Osteocyte (in vitro differentiated cells): ENCODE results near the gene ARL15. TPM values are rescaled to one million over a fixed set of nuclear protein-coding genes. Genes with fewer than 3 reads are reported as not detected.

Experiments used
- DNase-seq: peaks from one replicate; pipeline ENCODE4 v3.0.0; 2021; ENCODE audit warnings: mixed read lengths; ENCODE audit not compliant: unreplicated experiment; ENCODE audit errors: extremely low spot score
- H3K27ac Mint-ChIP-seq: one replicate; pipeline ENCODE4 v1.8.0; 2021; ENCODE audit warnings: mild to moderate bottlenecking, mixed read lengths; ENCODE audit not compliant: unreplicated experiment
- H3K27me3 Mint-ChIP-seq: one replicate; pipeline ENCODE4 v1.8.0; 2021; ENCODE audit warnings: mixed read lengths; ENCODE audit not compliant: unreplicated experiment
- H3K36me3 Mint-ChIP-seq: one replicate; pipeline ENCODE4 v1.8.0; 2021; ENCODE audit warnings: mixed read lengths; ENCODE audit not compliant: unreplicated experiment
- H3K4me1 Mint-ChIP-seq: one replicate; pipeline ENCODE4 v1.8.0; 2021; ENCODE audit warnings: mixed read lengths; ENCODE audit not compliant: unreplicated experiment
- H3K4me3 Mint-ChIP-seq: one replicate; pipeline ENCODE4 v1.8.0; 2021; ENCODE audit warnings: mild to moderate bottlenecking, moderate library complexity, mixed read lengths; ENCODE audit not compliant: unreplicated experiment
- H3K9me3 Mint-ChIP-seq: one replicate; pipeline ENCODE4 v1.8.0; 2021; ENCODE audit warnings: mixed read lengths; ENCODE audit not compliant: unreplicated experiment
- total RNA-seq: library from RNA; stranded (reverse); gene quantifications from 2 replicates; pipeline ENCODE4 v1.2.1, GENCODE V29; 2021
- TF ChIP-seq, protein P1 (sequence below): fragments of 200-600 bp; sonication (generic); IDR thresholded peaks from 2 replicates; pipeline ENCODE4 v1.5.0; 2021; ENCODE audit warnings: antibody characterized with exemption, mild to moderate bottlenecking, moderate library complexity

ARL15 gene
- total RNA-seq, 1 donor from 2014 or later = 16.6 TPM

DNA sequence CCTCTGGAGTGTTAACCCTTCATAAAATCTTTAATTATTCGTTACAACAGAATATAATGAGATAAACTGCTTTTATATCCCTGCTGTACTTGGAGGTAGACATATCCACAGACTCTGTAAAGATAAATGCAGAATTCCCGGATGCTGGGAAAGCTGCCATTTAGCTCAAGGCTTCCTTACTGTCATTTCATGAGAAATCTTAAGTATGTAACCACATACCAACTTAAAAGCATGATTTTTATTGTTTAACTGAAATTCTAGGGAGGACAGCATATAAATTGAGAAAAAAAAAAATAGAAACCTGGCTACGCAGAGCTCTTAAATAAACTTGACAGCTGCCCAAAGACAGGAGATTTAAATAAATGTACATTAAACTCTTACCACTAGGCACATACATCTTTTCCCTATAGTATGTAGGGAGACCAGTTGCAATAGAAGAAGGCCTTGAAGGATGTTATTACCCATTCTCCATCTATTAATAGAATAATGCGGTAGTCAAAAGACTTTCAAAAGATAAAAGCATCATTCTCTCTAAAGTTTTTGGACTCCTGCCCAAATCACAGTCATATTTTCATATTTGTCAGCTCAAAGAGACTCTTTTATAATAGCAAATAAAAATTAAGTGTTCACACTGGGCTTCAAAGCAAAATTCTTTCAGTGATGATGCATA is 376.1 kb downstream of the ARL15 start:
- H3K36me3 Mint-ChIP-seq = no peaks in the 10 kb centered on the region
- no peak for DNase-seq
- H3K4me1 Mint-ChIP-seq = peaks cover 41% of the 10 kb centered on the region
- H3K4me3 Mint-ChIP-seq = no peak overlapping the region
- TF ChIP-seq, protein P1, sequence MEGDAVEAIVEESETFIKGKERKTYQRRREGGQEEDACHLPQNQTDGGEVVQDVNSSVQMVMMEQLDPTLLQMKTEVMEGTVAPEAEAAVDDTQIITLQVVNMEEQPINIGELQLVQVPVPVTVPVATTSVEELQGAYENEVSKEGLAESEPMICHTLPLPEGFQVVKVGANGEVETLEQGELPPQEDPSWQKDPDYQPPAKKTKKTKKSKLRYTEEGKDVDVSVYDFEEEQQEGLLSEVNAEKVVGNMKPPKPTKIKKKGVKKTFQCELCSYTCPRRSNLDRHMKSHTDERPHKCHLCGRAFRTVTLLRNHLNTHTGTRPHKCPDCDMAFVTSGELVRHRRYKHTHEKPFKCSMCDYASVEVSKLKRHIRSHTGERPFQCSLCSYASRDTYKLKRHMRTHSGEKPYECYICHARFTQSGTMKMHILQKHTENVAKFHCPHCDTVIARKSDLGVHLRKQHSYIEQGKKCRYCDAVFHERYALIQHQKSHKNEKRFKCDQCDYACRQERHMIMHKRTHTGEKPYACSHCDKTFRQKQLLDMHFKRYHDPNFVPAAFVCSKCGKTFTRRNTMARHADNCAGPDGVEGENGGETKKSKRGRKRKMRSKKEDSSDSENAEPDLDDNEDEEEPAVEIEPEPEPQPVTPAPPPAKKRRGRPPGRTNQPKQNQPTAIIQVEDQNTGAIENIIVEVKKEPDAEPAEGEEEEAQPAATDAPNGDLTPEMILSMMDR = no peak
- no peaks in the 10 kb centered on the region for H3K9me3 Mint-ChIP-seq
- no peaks in the 10 kb centered on the region for H3K27me3 Mint-ChIP-seq
- no peak overlapping the region for H3K27ac Mint-ChIP-seq

DNA sequence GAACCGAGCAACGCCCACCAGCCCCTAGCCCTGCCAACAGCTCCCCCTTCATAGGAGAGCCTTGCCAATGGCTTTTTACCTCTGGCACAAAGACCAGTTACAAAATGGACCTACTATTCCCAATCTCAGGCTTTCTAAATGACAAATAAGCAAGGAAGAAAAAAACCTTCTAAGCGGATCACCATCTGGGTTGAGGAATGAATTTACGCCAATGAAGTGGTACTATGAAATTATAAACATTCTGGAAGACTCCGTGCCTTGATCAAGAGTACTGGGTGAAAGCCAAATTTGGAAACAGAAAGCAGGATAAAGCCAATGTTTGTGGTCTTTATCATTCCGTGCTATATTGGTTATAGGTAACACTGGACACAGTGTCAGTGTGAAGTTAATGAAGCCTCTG is 378.0 kb downstream of the ARL15 start:
- H3K36me3 Mint-ChIP-seq = no peaks in the 10 kb centered on the region
- no peak overlapping the region for H3K27ac Mint-ChIP-seq

DNA sequence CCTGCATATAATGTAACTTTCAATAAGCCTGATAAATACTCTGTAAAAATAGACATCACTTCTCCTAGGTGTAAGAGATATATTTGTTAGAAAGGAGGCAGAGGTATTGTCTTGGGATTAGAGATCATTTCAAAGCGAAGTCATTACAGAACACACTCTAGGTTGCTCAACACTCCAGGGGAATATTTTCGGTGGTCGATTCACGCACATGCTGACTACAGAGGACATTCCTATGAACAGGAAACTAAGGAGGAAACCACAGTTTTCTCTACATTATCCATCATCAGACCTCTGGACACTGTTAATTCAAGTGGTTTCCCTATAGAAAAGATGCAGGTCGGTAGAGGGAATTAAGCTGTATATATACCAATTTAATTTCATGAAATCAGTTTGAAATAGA is 379.9 kb downstream of the ARL15 start:
- DNase-seq = no peak

More for the DNA sequence above, 378.0 kb downstream of the ARL15 start:
- Mint-ChIP-seq H3K4me1 (peaks cover 48% of the 10 kb centered on the region), H3K9me3 (no peaks in the 10 kb centered on the region), H3K27me3 (no peaks in the 10 kb centered on the region), H3K4me3 (no peak overlapping the region)
- no peak for DNase-seq
- TF ChIP-seq, protein P1 = no peak

DNA sequence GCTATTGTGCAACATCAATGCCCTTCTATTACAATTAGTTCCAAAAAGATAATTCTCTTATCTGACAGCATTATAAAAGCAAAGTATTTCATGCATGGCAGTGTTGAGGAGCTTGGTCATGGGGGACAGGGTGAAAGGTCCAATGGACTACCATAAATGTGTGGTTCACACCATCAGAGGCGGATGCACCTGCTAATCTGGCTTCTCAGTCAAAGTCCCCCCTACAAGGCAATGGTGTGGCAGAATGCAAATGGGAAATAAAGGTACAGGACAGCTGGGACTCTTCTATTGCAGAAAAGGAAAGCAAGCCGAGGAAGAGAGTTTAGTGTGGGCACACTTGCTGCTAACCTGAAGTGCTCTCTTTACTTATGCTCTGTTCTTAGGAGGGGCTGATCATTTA is 380.8 kb downstream of the ARL15 start:
- TF ChIP-seq, protein P1 = no peak
- peaks cover 27% of the 10 kb centered on the region for H3K4me1 Mint-ChIP-seq
- no peaks in the 10 kb centered on the region for H3K36me3 Mint-ChIP-seq
- H3K4me3 Mint-ChIP-seq = no peak overlapping the region
- no peak overlapping the region for H3K27ac Mint-ChIP-seq
- H3K9me3 Mint-ChIP-seq = no peaks in the 10 kb centered on the region
- DNase-seq = no peak
- H3K27me3 Mint-ChIP-seq = no peaks in the 10 kb centered on the region

More for the DNA sequence above, 379.9 kb downstream of the ARL15 start:
- no peaks in the 10 kb centered on the region for H3K27me3 Mint-ChIP-seq
- H3K27ac Mint-ChIP-seq = no peak overlapping the region
- H3K9me3 Mint-ChIP-seq = no peaks in the 10 kb centered on the region
- no peaks in the 10 kb centered on the region for H3K36me3 Mint-ChIP-seq
- H3K4me1 Mint-ChIP-seq = peaks cover 36% of the 10 kb centered on the region
- no peak overlapping the region for H3K4me3 Mint-ChIP-seq
- TF ChIP-seq, protein P1 = no peak

DNA sequence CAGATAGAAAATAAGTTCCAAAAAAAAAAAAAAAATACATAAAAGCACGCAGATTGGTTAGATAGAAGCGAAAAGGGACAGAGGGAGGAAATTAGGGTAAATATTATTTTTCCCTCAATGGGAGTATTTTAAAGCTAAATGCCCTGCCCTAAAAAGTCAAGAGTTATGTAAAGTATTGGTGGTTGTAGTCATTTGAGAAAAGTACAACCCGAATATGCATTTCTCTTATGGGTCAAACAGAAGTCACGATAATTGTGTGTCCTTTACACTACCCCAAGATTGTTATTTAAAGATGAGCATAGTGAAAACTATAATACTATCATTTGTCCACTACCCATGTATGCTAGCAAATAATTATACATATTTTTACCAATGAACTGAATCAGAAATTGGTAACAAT is 381.2 kb downstream of the ARL15 start:
- Mint-ChIP-seq H3K27me3 (no peaks in the 10 kb centered on the region), H3K27ac (peak overlapping the region; percentile 46), H3K4me1 (peaks cover 23% of the 10 kb centered on the region), H3K4me3 (no peak overlapping the region), H3K9me3 (no peaks in the 10 kb centered on the region), H3K36me3 (no peaks in the 10 kb centered on the region)
- DNase-seq = no peak
- TF ChIP-seq, protein P1 = no peak
